ENCODE measurements around the gene WDR7. TPM values are rescaled to one million over a fixed set of nuclear protein-coding genes. Genes with fewer than 3 reads are reported as not detected.

Gene WDR7
- total RNA-seq, 2 experiments from 2014 or later, result 16.0 to 19.0 TPM

GRCh38 chr18:56878711-56879110, 227.6 kb downstream of the WDR7 start:
- H3K4me1 Mint-ChIP-seq (ENCODE audit: low read depth), result peaks cover 11% of the 10 kb centered on the region
- no peaks in the 10 kb centered on the region for H3K27me3 Mint-ChIP-seq
- no peak for TF ChIP-seq CTCF (IDR thresholded peaks at IDR 0.05)
- H3K27ac Mint-ChIP-seq, result no peak overlapping the region
- intact Hi-C loops (cut with micrococcal nuclease), result loop anchor here (10.0 kb wide), 1 partner anchor 556 kb away; the partner anchor contains the start of gene ONECUT2
- H3K4me3 Mint-ChIP-seq, result no peak overlapping the region
- DNase-seq (no peak), ATAC-seq (no peak)
- H3K36me3 Mint-ChIP-seq (ENCODE audit: low read depth), result peaks cover 29% of the 10 kb centered on the region
- POLR2A ChIA-PET, result no interaction called here
- H3K9me3 Mint-ChIP-seq, result no peaks in the 10 kb centered on the region
- CTCF ChIA-PET, result interaction anchor here (2.8 kb wide), 1 partner anchor 10 kb away, joined by 9 read pairs; no protein-coding TSS in a partner anchor

DNA sequence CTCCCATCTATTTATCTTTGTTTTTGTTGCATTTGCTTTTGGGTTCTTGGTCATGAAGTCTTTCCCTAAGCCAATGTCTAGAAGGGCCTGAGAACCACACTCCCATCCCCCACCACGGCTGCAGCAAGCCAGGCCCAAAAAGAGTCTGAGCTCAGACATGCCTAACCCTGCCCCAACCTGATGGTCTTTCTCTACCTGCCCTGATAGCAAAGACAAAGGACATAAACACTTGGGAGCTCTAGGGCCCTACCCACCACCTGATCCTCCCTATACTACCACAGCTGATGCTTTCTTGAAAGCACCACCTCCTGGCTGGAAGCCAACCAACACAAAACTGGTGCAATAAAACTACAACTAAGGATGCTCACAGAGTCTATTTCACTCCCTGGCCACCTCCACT, 233.4 kb downstream of the WDR7 start:
- H3K9me3 Mint-ChIP-seq, result peaks cover 8% of the 10 kb centered on the region
- no peaks in the 10 kb centered on the region for H3K27me3 Mint-ChIP-seq
- no peak overlapping the region for H3K4me3 Mint-ChIP-seq
- ATAC-seq, result no peak
- no peak overlapping the region for H3K27ac Mint-ChIP-seq
- intact Hi-C loops (cut with micrococcal nuclease), result no loop called here
- CTCF ChIA-PET, result no interaction called here
- no peak for TF ChIP-seq CTCF (IDR thresholded peaks at IDR 0.05)
- peaks cover 43% of the 10 kb centered on the region for H3K36me3 Mint-ChIP-seq (ENCODE audit: low read depth)
- H3K4me1 Mint-ChIP-seq (ENCODE audit: low read depth), result peaks cover 7% of the 10 kb centered on the region
- DNase-seq, result no peak
- POLR2A ChIA-PET, result no interaction called here

DNA sequence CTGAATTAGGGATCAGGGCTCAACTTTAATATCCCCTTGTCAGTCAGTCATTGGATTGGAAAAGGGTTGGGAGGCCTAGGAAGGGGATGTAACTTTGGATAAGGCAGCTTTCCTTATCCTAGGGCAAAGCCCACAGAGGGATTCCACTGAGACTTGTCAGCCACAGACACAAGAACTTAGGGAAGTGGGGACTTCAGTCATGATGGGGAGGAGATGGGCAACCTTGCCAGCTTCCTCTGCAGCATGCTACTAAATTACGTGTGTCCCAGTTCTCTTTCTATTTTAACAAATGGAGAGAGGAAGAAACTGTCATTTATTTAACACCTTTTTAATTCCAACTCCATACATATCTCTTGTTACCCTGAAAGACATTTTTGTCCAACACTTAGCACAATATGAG, 237.8 kb downstream of the WDR7 start:
- intact Hi-C loops (cut with micrococcal nuclease), result no loop called here
- peaks cover 15% of the 10 kb centered on the region for H3K36me3 Mint-ChIP-seq (ENCODE audit: low read depth)
- ChIA-PET POLR2A (interaction anchor here (0.5 kb wide), 1 partner anchor 1952 kb away, joined by 3 read pairs; no protein-coding TSS in a partner anchor), CTCF (no interaction called here)
- no peaks in the 10 kb centered on the region for H3K4me1 Mint-ChIP-seq (ENCODE audit: low read depth)
- no peak overlapping the region for H3K4me3 Mint-ChIP-seq
- no peak overlapping the region for H3K27ac Mint-ChIP-seq
- H3K27me3 Mint-ChIP-seq, result no peaks in the 10 kb centered on the region
- no peak for ATAC-seq
- no peak for TF ChIP-seq CTCF (IDR thresholded peaks at IDR 0.05)
- H3K9me3 Mint-ChIP-seq, result peaks cover 8% of the 10 kb centered on the region
- no peak for DNase-seq

DNA sequence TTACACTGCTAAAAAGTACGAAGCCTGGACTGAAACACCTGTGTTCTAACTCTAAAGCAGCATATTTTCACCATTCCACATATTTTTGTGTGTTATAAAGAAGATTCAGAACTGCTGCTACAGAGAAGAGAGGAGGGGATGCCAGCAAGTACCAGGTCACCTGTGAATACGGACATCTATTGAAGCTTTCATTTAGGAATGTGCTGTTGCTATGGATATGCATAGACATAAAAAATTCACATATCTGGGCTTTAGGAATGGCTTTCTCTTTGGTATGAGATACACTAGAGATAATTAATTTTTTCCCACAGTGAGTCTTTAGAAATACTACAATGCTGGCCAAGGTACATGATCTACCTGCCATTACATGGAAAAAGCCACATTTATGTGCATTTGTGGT, 238.5 kb downstream of the WDR7 start:
- intact Hi-C loops (cut with micrococcal nuclease), result no loop called here
- DNase-seq (no peak), ATAC-seq (no peak)
- ChIA-PET CTCF (no interaction called here), POLR2A (no interaction called here)
- no peak for TF ChIP-seq CTCF (IDR thresholded peaks at IDR 0.05)
- Mint-ChIP-seq H3K4me3 (no peak overlapping the region), H3K36me3 (ENCODE audit: low read depth) (peaks cover 10% of the 10 kb centered on the region), H3K4me1 (ENCODE audit: low read depth) (no peaks in the 10 kb centered on the region), H3K27ac (no peak overlapping the region), H3K27me3 (no peaks in the 10 kb centered on the region), H3K9me3 (peaks cover 5% of the 10 kb centered on the region)

- no peak for TF ChIP-seq CTCF (IDR thresholded peaks at IDR 0.05)
- intact Hi-C loops (cut with micrococcal nuclease), result no loop called here
- Mint-ChIP-seq H3K4me3 (no peak overlapping the region), H3K36me3 (ENCODE audit: low read depth) (peaks cover 3% of the 10 kb centered on the region), H3K9me3 (peaks cover 2% of the 10 kb centered on the region), H3K27ac (no peak overlapping the region), H3K27me3 (no peaks in the 10 kb centered on the region), H3K4me1 (ENCODE audit: low read depth) (no peaks in the 10 kb centered on the region)
- CTCF ChIA-PET, result no interaction called here
- POLR2A ChIA-PET, result interaction anchor here (0.6 kb wide), 1 partner anchor 9 kb away, joined by 3 read pairs; no protein-coding TSS in a partner anchor
- ATAC-seq (no peak), DNase-seq (no peak)
Measured at GRCh38 chr18:56890632-56891031, 239.5 kb downstream of the WDR7 start.

Measured in activated CD8-positive, alpha-beta T cell treated with anti-CD3 and anti-CD28 coated beads for 36 hours (primary cell).